ENCODE measurements around the gene DST.

Gene DST

DNA sequence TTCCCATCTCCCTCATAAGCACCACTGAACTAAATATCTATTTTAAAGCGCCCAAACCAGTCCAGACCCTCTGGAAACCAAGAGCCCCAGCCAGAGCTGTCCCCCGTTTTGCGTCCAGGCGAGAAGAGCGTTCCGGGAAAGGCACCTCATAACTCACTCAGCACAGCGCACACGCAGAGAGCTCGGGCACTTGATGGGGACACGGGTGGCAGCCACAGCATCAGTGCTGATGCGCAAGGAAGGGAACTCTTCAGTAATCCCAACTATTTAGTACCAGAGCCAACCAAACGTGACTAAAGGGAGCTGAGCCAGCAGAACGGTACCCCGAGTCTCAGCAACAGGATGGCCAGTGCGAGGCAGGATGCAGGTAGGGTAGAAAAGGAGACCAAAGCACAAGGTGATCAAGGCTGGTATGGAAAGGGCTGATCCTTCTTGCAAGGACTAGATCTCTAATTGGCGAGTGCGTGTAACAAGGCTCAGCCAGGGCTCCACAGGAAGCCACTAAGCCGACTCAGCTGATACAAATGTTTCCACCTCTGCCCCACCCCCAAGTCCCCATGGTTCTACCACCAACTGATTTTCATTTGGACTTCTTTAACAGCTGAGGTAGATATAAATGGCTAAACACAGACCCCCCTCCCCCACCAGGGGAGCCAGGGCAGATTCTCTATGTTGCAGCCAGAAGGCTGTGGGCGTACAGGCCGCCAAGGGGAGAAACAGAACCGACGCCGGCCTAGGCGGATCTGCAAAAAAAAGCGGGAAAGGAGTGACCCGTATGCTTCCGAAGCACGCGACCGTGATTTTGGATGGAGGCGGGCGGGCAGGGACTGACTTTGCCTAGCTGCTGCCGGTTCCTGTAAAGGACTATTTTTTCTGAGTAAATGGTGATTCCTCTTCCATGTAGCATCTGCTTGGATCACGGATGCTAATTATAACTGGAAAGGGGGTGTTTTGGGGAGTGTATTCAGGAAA is 211.8 kb downstream of the DST start:
- no peak for DNase-seq

DNA sequence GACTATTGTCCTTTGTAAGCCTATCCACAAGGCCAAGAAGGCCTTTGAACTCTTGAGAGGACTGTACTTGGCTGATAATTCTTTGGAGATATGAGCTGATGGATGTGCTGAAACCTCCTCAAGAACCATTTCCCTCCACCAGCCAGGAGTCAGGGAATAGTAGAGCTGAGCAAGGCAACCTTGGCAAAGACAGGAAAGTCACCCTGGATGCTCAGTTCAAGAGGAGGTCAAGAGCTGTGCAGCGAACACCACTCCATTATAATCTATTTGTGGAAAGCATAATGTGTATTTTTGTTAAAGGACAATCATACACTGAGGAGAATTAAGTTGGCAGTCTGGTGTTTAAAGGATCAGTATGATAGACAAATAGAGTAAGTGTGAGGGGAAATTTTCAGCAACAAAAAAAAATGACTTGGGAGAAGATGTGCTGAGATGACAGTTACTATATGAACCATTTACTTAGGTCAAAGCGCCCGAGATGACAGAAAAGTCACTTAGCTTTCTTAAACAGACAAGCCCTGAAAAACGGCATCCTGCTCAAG is 218.1 kb downstream of the DST start:
- no peak for DNase-seq

GRCh38 chr6:56424064-56424463 is 218.6 kb downstream of the DST start:
- DNase-seq: no peak

DNA sequence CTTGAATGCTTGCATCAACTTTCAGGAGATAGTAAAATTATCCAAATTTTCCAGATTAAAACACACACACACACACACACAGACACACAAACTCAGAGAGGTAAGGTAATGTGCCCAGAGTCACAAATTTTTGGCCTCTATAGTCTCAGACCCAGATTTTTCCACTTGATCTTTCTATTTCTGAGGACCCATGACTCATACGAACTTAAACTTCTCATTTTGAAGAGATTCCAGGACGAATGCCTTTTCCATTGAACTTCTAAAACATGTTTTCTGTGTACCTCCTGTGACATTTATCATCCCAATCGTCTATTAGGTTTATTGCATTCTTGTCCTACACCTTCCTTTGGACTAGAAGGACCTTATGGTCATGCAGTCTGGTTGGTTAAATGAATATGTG is 222.4 kb downstream of the DST start:
- DNase-seq: no peak

DNA sequence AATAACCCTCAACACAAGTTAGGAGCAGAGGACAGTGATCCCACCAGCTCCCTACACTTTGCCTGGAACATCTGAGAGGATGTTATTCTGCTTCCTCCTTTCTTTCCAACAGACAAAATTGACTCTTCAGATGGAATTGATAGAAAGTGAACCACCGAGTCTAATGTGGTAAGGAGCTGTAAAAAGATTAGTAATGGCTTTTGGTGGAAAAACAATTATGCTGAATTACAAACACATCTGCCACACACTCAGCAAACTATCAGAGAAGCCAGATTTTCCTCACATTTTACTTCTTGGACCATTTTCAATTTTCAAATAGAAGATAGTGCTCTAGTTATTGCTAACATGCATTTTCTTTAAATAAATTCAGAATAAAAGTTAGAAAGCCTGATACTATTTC is 223.5 kb downstream of the DST start:
- no peak for DNase-seq

DNA sequence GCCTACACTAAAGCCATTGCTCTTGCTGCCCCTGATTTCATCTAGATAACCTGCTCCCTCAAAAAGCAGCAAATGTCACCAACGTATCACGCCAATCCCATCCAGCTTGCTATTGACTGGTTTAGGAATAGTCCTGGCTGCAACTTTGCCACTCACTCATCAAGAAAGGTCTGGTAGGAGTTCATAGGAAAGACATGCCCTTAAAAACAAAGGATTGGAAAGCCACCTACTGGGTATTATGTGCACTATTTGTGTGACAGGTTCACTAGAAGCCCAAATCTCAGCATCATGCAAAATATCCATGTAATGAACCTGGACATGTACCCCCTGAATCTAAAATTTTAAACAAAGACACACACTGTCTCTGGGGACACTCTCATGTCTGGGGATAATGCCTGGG is 224.9 kb downstream of the DST start:
- no peak for DNase-seq

- DNase-seq: no peak
These were observed 226.4 kb downstream of the DST start for GRCh38 chr6:56416247-56416646.

- no peak for DNase-seq
These were observed 233.7 kb downstream of the DST start for GRCh38 chr6:56408976-56409375.
